ENCODE measurements around the gene FOLR2.
"Not testable (repeated sequence)": the region's sequence is repeated elsewhere in the genome, so short reads cannot be mapped to it uniquely, and the experiment has no call there.

FOLR2 gene

DNA sequence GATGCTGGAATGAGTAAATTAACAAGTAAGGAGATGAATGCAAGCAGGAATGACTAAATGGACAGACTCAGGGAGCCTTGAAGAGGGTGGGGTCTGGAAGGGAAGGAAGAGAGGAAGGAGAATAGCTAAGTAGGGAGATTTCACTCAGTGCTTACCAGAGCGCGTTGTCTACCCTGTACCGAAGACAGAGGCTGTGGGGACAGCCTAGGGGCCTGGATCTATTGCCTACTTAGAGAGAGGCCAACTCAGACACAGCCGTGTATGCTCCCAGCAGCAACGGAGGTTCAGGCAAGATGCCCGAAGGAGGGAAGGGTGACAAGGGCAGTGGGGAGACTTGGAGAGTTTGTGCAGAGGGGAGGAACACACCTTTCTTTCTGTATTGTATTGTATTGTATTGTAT, at the start of gene FOLR2:
Gene FOLR2 (plus strand): TSS at position 157 of the 400 bp plus-strand sequence. CDS start 1,791 bp downstream, outside the sequence.
- DNase-seq (ENCODE audit: low spot score) = no peak

DNA sequence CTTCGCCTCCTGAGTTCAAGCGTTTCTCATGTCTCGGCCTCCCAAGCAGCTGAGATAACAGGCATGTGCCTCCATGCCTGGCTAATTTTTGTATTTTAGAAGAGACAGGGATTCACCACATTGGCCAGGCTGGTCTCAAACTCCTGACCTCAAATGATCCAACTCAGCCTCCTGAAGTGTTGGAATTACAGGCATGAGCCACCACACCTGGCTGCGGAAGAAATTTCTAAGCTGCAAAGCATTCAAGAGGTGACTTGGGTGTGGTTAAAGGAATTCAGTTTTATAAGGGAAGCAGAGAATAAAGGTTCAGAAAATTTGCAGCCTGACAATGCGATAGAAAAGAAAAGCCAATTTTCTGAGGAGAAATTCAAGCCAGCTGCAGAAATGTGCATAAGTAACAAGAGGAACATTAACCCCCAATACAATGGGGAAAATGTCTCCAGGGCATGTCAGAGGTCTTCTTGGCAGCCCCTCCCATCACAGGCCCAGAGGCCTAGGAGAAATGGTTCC, 47.5 kb upstream of the FOLR2 start:
- not testable (repeated sequence) for DNase-seq (ENCODE audit: low spot score)

DNA sequence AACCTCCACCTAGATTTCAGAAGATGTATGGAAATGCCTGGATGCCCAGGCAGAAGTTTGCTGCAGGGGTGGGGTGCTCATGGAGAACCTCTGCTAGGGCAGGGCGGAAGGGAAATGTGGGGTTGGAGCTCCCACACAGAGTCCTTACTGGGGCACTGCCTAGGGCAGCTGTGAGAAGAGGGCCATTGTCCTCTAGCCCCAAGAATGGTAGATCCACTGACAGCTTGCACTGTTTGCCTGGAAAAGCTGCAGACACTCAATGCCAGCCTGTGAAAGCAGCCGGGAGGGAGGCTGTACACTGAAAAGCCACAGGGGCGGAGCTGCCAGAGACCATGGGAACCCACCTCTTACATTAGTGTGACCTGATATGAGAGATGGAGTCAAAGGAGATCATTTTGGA, 46.8 kb upstream of the FOLR2 start:
- DNase-seq (ENCODE audit: low spot score) = not testable (repeated sequence)

DNA sequence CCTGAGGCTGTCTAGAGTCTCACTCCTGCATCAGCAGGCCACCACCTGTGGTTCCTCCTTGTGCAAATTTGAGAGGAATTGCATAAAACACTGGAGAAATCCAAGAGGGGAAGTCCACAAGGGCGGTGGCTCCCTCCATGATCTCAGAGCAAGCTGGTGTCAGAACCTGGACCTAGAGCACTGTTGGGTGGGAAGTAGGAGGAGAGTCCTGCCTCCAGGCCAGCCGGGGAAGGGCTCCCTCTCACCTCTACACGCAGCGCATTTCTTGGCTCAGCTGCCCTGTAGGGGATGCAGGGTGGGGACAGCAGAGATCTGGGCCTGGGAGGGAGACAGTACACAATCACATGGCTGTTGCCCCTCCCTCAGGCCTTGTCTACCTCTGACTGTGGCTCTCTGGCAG, 44.6 kb upstream of the FOLR2 start:
- DNase-seq (ENCODE audit: low spot score) = not testable (repeated sequence)

DNA sequence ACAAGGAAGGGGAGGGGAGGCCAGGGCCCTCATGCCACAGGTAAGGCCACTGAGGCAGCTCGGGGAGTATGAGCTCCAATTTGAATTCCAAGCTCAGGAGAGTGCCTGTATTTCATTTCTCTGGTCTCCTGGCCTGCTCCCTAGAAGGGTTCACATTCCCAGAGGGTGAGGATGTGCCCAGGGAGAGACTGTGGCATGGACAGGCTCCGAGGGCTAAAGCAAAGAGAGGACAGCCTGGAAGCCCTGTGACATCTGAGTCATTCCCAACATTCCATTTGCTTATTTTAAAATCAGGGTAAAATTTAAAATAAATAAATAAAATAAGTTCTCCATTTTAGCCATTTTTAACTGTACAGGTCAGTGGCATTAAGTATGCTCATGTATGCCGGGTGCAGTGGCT, 43.3 kb upstream of the FOLR2 start:
- DNase-seq (ENCODE audit: low spot score) = peak; percentile 25

DNA sequence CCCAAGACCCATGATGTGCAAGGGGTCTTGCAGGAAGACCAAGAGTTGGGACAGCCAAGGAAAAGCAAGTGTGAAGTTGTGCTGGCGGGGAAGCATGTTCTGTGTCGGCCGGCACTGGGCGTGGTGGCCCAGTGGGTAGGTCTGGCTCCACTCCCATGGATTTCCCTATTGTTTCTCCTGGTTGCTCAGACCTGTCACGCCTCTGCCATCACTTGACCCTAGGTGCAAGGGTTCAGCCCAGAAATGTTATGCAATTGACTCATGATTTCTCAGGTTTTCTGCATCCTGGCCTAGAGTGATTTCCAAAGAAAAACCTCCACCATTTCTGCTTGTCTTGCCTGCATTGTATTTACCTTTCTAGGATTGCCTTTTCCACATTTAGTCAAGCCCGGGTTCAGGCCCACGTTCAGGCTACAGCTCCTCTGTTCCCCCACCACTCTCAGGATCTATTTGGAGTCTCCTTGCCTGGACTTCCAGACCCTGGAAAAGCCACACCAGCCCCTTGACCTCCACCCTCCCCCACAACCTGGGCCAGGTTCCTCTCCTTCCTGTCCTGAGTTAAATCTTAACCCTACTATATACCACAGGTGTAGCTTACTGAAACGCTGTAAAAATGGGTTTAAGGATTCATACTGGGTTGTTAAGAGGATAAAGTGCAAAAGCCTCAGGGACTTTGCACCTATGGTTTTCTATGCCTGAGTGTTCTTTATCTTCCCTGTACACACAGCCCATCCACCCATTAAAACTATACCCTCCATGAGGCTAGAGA, 42.1 kb upstream of the FOLR2 start:
- DNase-seq (ENCODE audit: low spot score) = peak; percentile 33

DNA sequence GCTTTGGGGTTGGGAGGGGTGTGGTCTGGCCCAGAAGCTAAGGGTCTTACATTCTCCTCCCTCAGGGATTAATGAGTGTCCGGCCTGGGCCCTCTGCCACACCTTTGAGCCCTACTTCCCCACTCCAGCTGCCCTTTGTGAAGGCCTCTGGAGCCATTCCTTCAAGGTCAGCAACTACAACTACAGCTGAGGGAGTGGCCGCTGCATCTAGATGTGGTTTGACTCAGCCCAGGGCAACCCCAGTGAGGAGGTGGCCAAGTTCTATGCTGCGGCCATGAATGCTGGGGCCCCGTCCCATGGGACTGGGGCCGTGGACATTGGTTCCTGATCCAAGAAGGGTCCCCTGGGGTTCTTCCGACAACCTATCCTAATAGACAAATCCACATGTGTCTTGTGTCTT, 38.9 kb upstream of the FOLR2 start:
- DNase-seq (ENCODE audit: low spot score) = no peak

DNA sequence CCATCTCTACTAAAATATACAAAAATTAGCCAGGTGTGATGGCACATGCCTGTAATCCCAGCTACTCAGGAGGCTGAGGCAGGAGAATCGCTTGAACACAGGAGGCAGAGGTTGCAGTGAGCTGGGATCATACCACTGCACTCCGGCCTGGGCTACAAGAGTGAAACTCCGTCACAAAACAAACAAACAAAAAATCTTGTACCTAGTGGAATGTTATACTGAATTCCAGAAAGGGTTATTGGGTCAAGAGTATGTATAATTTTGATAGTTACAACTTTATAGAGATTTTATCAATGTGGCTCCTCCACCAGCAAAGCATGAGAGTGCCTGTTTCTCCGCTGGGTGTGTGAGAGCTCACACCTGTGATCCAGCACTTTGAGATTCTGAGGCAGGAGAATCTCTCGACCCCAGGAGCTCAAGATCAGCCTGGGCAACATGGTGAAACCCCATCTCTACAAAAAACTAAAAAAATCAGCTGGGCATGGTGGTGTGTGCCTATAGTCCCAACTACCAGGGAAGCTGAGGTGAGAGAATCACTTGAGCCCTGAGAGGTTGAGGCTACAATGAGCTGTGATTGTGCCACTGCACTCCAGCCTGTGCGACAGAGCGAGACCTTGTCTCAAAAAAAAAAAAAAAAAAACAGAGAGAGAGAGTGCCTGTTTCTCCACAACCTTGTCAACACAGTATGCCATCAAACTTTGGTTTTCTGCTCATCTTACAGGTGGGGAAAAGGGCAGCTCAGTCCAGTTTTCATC, 37.4 kb upstream of the FOLR2 start:
- no peak for DNase-seq (ENCODE audit: low spot score)

DNA sequence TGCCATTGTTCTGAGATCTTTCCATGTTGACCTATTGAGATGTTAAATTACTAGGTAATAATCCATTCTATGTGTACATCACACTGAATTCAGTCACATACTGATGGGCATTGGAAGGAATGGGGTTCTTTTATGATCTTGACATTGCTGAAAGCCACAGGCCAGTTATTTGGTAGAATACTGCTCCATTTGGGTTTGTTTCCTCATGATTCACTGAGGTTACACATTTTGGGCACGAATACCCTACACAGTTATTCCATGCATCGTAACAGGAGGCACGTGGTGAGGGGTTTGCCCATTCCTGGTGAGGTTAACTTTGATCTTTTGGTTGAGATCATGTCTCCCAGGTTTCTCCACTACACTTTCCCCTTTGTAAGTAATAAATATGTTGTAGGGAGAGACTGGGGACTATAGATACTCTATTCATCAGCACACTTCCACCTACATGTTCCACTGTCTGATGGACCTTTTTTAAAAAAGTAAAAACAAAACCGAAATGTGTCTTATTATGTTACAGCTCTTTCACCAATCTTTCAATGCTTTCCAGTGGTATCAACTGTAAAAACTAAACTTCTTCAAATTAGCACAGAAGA, 36.7 kb upstream of the FOLR2 start:
- no peak for DNase-seq (ENCODE audit: low spot score)

DNA sequence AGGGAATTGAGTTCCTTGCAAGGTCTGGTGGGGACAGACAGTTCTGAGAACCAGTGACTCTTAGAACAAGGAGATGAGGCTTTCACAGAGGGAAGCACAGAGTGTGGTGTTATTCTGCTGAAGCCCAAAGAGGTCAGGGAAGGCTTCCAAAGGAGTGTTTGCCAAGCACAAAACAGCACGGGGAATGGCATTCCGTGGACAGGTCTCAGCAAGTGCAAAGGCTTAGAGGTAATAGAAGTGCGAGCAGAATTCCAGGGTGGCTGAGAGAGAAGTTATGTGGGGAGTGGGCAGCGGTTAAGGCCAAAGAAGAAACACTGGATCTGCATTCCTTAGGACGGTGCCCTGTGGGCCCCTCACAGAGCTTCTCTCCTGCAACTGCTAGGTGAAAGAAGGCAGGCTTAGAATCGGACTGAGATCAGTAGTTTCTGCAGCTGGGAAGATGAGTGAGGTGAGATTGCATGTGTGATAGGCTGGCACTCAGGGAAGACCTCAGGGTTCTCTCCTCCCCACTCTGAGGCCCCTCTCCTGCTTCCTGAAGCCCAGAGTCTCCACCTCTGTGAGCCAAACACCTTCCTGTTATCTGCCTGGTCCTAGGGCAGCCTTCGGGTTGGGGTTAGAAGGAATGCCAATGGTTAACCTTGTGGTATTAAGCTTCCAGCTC, 35.6 kb upstream of the FOLR2 start:
- DNase-seq (ENCODE audit: low spot score) = not testable (repeated sequence)

DNA sequence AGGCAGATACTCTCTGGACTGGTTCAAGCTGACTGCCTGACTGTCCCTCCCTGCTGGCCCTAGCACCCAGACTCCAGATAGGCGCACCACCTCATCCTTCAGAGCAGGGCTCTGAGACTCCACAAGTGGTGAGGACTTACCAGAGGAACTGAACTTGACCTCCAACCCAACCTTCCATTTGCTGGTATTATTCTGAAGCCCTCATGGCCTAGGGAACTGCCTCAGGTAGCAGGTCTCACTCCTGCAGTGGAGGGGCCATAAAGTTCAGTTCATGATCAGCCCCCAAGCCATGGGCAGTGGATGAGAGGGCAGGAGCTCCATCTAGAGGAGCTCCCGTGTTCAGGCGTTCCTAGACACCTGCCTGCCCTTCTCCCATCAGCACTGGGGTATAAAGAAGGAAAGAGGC, 35.0 kb upstream of the FOLR2 start:
- DNase-seq (ENCODE audit: low spot score) = not testable (repeated sequence)

DNA sequence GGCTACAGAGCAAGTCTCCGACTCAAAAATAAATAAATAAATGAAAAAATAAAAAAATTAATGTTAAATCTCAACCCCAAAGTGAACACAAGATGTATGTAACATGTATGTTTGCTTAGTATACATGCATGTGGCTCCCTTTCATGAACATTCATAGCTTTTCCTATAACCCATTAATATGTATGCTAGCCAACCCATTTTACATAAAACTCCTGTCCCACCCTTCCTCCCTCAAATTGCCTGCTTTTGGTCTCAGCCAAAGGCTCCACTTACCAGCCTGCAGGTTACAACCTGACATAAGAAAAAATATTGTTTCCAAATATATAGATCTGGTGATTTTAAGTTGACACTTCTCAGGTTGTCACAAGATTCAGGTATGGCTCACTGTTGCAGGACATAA, 28.3 kb upstream of the FOLR2 start:
- DNase-seq (ENCODE audit: low spot score) = no peak

DNA sequence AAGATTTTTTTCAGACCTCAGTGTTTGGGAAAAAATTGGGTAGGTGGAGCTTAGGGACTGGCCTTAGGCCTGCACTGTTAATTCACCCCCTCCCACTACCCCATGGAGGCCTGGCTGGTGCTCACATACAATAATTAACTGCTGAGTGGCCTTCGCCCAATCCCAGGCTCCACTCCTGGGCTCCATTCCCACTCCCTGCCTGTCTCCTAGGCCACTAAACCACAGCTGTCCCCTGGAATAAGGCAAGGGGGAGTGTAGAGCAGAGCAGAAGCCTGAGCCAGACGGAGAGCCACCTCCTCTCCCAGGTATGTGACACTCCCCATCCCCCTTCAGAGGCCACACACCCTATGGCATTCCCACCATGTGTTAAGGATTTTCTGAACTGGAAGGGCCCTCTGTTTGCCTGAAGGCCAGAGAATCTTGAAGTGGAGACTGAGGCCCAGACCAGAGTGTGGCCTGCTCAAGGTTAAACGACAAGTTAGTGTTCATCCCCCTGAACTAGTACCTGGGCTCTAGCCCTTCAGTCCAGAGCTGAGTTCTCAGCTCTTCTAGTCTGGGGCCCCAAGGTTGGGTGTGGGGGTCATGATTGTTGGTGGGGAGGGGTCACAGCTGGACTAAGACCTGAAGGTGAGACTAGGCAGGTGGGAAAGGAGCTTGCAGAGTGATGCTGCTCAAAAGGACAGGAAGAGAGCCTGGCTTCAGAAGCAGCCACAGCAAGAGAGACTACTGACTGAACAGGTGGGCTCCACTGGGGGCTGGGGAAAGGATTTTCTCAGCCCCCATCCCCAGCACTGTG, 26.9 kb upstream of the FOLR2 start:
- no peak for DNase-seq (ENCODE audit: low spot score)

DNA sequence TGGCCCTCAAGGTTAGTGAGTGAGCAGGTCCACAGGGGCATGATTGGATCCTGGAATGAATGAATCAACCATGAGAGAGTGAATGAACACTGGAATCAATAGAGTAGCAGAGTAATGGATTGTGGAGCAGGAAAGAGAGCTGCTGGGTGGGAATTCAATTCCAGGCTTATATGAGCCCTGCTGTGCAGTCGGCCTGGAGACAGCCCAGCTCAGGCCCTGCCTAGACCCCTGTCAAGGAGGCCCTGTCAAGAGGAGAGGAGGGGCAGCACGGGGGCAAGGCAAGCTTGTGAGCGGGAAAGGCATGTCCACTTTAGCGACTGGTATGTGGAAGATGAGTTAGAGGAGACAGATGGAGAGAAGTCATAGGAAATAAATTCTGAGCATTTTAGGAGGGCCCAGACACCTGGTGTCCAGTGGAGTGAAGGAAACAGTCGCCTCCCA, 25.9 kb upstream of the FOLR2 start:
- no peak for DNase-seq (ENCODE audit: low spot score)

DNA sequence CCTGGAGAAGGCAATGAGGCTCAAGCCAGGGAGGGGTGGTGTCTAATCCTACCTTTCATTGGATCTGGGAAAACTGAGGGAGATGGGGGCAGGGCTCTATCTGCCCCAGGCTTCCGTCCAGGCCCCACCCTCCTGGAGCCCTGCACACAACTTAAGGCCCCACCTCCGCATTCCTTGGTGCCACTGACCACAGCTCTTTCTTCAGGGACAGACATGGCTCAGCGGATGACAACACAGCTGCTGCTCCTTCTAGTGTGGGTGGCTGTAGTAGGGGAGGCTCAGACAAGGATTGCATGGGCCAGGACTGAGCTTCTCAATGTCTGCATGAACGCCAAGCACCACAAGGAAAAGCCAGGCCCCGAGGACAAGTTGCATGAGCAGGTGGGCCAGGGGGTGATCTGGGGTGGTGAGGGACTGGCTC, 24.6 kb upstream of the FOLR2 start, which contains the start of gene FOLR1:
Gene FOLR1 (plus strand): TSS at position 180 of the 421 bp plus-strand sequence. CDS start 34 bp downstream, at position 214.
- no peak for DNase-seq (ENCODE audit: low spot score)

DNA sequence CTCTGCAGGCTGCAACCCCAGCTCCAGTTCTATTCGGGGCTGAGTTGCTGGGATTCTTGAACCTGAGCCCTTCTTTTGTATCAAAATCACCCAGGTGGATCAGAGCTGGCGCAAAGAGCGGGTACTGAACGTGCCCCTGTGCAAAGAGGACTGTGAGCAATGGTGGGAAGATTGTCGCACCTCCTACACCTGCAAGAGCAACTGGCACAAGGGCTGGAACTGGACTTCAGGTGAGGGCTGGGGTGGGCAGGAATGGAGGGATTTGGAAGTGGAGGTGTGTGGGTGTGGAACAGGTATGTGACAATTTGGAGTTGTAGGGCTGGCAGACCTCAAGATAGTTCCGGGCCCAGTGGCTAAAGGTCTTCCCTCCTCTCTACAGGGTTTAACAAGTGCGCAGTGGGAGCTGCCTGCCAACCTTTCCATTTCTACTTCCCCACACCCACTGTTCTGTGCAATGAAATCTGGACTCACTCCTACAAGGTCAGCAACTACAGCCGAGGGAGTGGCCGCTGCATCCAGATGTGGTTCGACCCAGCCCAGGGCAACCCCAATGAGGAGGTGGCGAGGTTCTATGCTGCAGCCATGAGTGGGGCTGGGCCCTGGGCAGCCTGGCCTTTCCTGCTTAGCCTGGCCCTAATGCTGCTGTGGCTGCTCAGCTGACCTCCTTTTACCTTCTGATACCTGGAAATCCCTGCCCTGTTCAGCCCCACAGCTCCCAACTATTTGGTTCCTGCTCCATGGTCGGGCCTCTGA, 20.9 kb upstream of the FOLR2 start:
- DNase-seq (ENCODE audit: low spot score) = no peak

DNA sequence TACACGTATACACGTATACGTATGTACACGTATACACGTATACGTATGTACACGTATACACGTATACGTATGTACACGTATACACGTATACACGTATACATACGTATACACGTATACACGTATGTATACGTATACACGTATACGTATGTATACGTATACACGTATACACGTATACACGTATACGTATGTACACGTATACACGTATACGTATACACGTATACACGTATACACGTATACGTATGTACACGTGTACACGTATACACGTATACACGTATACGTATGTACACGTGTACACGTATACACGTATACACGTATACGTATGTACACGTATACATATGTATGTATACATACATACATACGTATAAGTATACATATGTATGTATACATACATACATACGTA, 15.1 kb upstream of the FOLR2 start:
- DNase-seq (ENCODE audit: low spot score) = not testable (repeated sequence)

DNA sequence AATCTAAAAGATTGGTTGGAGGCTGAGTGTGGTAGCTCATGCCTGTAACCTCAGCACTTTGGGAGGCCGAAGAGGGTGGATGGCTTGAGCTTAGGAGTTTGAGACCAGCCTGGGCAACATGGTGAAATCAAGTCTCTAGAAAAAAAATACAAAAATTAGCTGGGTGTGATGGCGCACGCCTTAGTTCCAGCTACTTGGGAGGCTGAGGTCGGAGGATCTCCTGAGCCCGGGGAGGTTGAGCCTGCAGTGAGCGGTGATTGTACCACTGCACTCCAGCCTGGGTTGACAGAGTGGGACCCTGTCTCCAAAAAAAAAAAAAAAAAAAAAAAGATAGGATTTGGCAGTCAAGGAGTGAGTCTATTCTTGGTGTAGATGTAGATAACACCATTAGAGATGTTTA, 14.0 kb upstream of the FOLR2 start:
- DNase-seq (ENCODE audit: low spot score) = no peak

DNA sequence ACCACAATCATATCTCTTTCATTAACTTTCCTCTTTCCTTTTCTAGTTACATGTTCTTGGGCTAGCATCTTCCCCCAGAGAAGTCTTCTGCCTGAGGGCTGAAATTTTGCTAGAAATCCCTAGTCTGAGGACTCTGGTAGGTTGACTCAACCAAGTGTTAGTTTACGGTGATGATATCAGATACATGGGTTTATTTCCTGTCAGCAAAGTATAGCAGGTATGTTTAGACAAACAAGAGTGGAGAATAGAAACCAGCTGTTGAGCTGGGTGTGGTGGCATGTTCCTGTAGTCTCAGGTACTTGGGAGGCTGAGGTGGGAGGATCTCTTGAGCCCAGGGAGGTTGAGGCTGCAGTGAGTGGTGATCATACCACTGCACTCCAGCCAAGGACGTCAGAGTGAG, 13.4 kb upstream of the FOLR2 start:
- DNase-seq (ENCODE audit: low spot score) = no peak

DNA sequence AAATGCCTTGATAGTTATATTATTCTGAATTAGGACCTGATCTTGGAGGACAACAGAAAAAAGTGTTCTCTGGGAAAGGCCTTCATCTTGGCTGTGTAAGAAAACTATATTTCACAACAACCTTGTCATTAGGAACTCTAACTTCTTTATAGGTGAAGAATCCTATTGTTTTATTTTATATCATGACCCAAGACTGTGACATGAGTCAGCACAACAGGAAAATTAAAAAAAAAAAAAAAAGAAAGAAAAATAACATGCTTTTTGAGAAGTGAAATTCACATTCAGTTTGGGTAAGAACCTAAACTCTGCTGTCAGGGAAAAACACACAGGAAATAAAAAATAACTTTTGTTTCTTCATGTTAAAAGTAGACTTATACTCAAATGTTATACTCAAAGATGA, 11.7 kb upstream of the FOLR2 start:
- no peak for DNase-seq (ENCODE audit: low spot score)

All from left forelimb (tissue), 1 donor.